Measurements from ENCODE around the gene TAB3.

GRCh38 chrX:30851449-30851848, 37.6 kb downstream of the TAB3 start:
- TF ChIP-seq, protein P1, sequence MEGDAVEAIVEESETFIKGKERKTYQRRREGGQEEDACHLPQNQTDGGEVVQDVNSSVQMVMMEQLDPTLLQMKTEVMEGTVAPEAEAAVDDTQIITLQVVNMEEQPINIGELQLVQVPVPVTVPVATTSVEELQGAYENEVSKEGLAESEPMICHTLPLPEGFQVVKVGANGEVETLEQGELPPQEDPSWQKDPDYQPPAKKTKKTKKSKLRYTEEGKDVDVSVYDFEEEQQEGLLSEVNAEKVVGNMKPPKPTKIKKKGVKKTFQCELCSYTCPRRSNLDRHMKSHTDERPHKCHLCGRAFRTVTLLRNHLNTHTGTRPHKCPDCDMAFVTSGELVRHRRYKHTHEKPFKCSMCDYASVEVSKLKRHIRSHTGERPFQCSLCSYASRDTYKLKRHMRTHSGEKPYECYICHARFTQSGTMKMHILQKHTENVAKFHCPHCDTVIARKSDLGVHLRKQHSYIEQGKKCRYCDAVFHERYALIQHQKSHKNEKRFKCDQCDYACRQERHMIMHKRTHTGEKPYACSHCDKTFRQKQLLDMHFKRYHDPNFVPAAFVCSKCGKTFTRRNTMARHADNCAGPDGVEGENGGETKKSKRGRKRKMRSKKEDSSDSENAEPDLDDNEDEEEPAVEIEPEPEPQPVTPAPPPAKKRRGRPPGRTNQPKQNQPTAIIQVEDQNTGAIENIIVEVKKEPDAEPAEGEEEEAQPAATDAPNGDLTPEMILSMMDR (IDR thresholded peaks at IDR 0.05), result no peak
- no peak for TF ChIP-seq POLR2A (IDR thresholded peaks at IDR 0.05)

All from adrenal gland (tissue), 5 donors.